Activated B cell treated with CpG ODN at 0.5 μM for 24 hours (primary cell): ENCODE measurements around the gene PSMC5. TPM values are rescaled to one million over a fixed set of nuclear protein-coding genes. Genes with fewer than 3 reads are reported as not detected.
A peak's percentile ranks its signal among the peaks of the same experiment; 100 is the strongest.

Source experiments
- ATAC-seq: fragments of 200-7000 bp; cut with Tn5 transposase; one replicate; pipeline ENCODE4 v1.10.0; 2021; ENCODE audit warnings: low read depth, mild to moderate bottlenecking, moderate library complexity
- CTCF ChIA-PET: fragments of 350-600 bp; sonication (Branson Sonifier 250); formaldehyde crosslinking; loops from one replicate; lab custom pipeline; 2021; ENCODE audit warnings: antibody characterized with exemption; lab: Charles Lee
- POLR2A ChIA-PET: fragments of 350-600 bp; sonication (Branson Sonifier 250); formaldehyde crosslinking; loops from one replicate; lab custom pipeline; 2021; ENCODE audit warnings: antibody characterized with exemption; lab: Charles Lee
- DNase-seq: peaks from one replicate; pipeline ENCODE4 v3.0.0; 2022
- H3K27ac Mint-ChIP-seq: one replicate; pipeline ENCODE4 v1.8.0; 2020; ENCODE audit warnings: mixed read lengths
- H3K27me3 Mint-ChIP-seq: one replicate; pipeline ENCODE4 v1.8.0; 2021; ENCODE audit warnings: mixed read lengths
- H3K36me3 Mint-ChIP-seq: one replicate; pipeline ENCODE4 v1.8.0; 2021; ENCODE audit warnings: low read depth, mixed read lengths
- H3K4me1 Mint-ChIP-seq: one replicate; pipeline ENCODE4 v1.8.0; 2021; ENCODE audit warnings: mixed read lengths
- H3K4me3 Mint-ChIP-seq: one replicate; pipeline ENCODE4 v1.8.0; 2020; ENCODE audit warnings: mild to moderate bottlenecking, mixed read lengths
- H3K9me3 Mint-ChIP-seq: one replicate; pipeline ENCODE4 v1.8.0; 2020; ENCODE audit warnings: mixed read lengths
- CTCF ChIP-seq: fragments of 200-600 bp; IDR thresholded peaks from one replicate; pipeline ENCODE4 v1.8.0; 2022; ENCODE audit warnings: antibody characterized with exemption, mild to moderate bottlenecking
- intact Hi-C: fragments of 100-400 bp; cut with micrococcal nuclease; formaldehyde crosslinking; loops from one replicate; pipeline ENCODE4 v1.15.1; 2024
- total RNA-seq: library from RNA; stranded (reverse); gene quantifications from 2 replicates; pipeline ENCODE4 v1.2.3, GENCODE V29; 2022

PSMC5 gene
- total RNA-seq, 1 donor from 2014 or later, result 157 TPM

GRCh38 chr17:63847525-63848249 is 20.5 kb downstream of the PSMC5 start:
- peaks cover 26% of the 10 kb centered on the region for H3K4me1 Mint-ChIP-seq
- H3K27me3 Mint-ChIP-seq, result no peaks in the 10 kb centered on the region
- POLR2A ChIA-PET, result interaction anchor here (1.4 to 2.5 kb wide), 2 partner anchors 20 to 282 kb away, joined by 3 to 13 read pairs; partner anchors contain the start of genes ERN1, FTSJ3 and PSMC5
- ATAC-seq, result no peak
- H3K36me3 Mint-ChIP-seq, result no peaks in the 10 kb centered on the region
- H3K4me3 Mint-ChIP-seq, result peak overlapping the region; percentile 29
- CTCF ChIA-PET, result interaction anchor here (2.0 kb wide), 1 partner anchor 18 kb away, joined by 10 read pairs; no protein-coding TSS in a partner anchor
- no peak overlapping the region for H3K27ac Mint-ChIP-seq
- no peaks in the 10 kb centered on the region for H3K9me3 Mint-ChIP-seq
- TF ChIP-seq CTCF, result no peak
- DNase-seq, result no peak
- intact Hi-C loops, result loop anchor here (10.0 kb wide), 1 partner anchor 547 kb away; the partner anchor contains the start of gene PECAM1

GRCh38 chr17:63848834-63849689 is 21.8 kb downstream of the PSMC5 start:
- CTCF ChIA-PET, result interaction anchor here (0.6 to 2.0 kb wide), 10 partner anchors 10 to 284 kb away, joined by 3 to 10 read pairs (median 4); partner anchors contain the start of gene PSMC5
- Mint-ChIP-seq H3K4me1 (peaks cover 21% of the 10 kb centered on the region), H3K4me3 (peak overlapping the region; percentile 82)

GRCh38 chr17:63850401-63850800 is 23.2 kb downstream of the PSMC5 start:
- Mint-ChIP-seq H3K27ac (no peak overlapping the region), H3K27me3 (no peaks in the 10 kb centered on the region), H3K4me1 (peaks cover 18% of the 10 kb centered on the region), H3K4me3 (no peak overlapping the region), H3K9me3 (no peaks in the 10 kb centered on the region), H3K36me3 (no peaks in the 10 kb centered on the region)
- CTCF ChIA-PET, result no interaction called here
- intact Hi-C loops, result no loop called here
- no peak for ATAC-seq
- TF ChIP-seq CTCF, result no peak
- POLR2A ChIA-PET, result no interaction called here
- DNase-seq, result no peak

More at GRCh38 chr17:63848834-63849689, 21.8 kb downstream of the PSMC5 start:
- ATAC-seq (peak; percentile 98), DNase-seq (peak; percentile 92)
- peak overlapping the region; percentile 89 for H3K27ac Mint-ChIP-seq
- H3K36me3 Mint-ChIP-seq, result no peaks in the 10 kb centered on the region
- intact Hi-C loops, result loop anchor here (10.0 kb wide), 1 partner anchor 546 kb away; the partner anchor contains the start of gene PECAM1
- POLR2A ChIA-PET, result interaction anchor here (0.5 to 2.5 kb wide), 15 partner anchors 16 to 658 kb away, joined by 3 to 13 read pairs (median 4); partner anchors contain the start of genes CCDC47, CEP95, DDX42 and ERN1
- TF ChIP-seq CTCF, result no peak
- no peaks in the 10 kb centered on the region for H3K27me3 Mint-ChIP-seq
- H3K9me3 Mint-ChIP-seq, result no peaks in the 10 kb centered on the region

DNA sequence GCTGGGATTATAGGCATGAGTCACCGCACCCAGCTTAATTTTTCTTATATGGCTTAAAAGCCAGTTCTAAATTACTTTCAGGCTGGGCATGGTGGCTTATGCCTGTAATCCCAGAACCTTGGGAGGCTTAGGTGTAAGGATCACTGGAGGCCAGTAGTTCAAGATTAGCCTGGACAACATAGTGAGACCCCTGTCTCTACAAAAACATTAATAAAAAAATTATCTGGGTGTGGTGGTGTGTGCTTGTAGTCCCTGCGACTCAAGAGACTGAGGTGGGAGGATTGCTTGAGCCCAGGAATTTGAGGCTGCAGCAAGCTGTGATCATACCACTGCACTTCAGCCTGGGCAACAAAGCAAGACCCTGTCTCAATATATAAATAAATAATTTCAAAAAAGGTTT is 26.0 kb downstream of the PSMC5 start:
- ATAC-seq (no peak), DNase-seq (no peak)
- ChIA-PET POLR2A (no interaction called here), CTCF (no interaction called here)
- no peak overlapping the region for H3K4me3 Mint-ChIP-seq
- H3K27me3 Mint-ChIP-seq, result no peaks in the 10 kb centered on the region
- peaks cover 8% of the 10 kb centered on the region for H3K4me1 Mint-ChIP-seq
- intact Hi-C loops, result no loop called here
- no peaks in the 10 kb centered on the region for H3K36me3 Mint-ChIP-seq
- no peaks in the 10 kb centered on the region for H3K9me3 Mint-ChIP-seq
- no peak overlapping the region for H3K27ac Mint-ChIP-seq
- no peak for TF ChIP-seq CTCF
